ENCODE measurements around the gene SLC38A1. TPM values are rescaled to one million over a fixed set of nuclear protein-coding genes. Genes with fewer than 3 reads are reported as not detected.

SLC38A1 gene
- total RNA-seq, 1 experiment from 2014 or later: 259 TPM

DNA sequence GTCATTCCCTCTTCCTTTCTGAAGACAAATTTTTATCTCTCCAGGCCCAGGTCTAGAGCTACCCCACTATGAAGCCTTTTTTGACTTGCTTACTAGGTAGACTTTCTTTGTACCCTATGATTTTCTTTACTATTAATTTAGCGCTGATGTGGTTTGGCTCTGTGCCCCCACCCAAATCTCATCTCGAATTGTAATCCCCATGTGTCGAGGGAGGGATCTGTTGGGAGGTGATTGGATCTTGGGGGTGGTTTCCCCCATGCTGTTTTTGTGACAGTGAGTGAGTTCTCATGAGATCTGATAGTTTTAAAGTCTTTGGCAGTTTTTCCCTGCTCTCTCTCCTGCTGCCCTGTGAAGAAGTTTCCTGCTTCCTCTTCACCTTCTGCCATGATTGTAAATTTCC, 118.1 kb downstream of the SLC38A1 start:
- no TSS peak for BruUV-seq (replicated peaks)
- CTCF ChIA-PET: no interaction called here
- POLR2A ChIA-PET: no interaction called here
- Histone ChIP-seq H3K36me3 (ENCODE audit: control insufficient read depth, insufficient read depth, low read length) (no peaks in the 10 kb centered on the region), H3K27me3 (replicated peaks; ENCODE audit: control insufficient read depth, insufficient read depth, low read length) (no peaks in the 10 kb centered on the region), H3K4me1 (0 out of 2 replicates have a peak, but pooled peaks cover 5% of the 10 kb centered on the region), H3K4me3 (ENCODE audit: low read depth, low read length) (no peak overlapping the region), H3K9me3 (no peaks in the 10 kb centered on the region)
- no peak for TF ChIP-seq CTCF (IDR thresholded peaks at IDR 0.05; ENCODE audit: insufficient read depth in 1 of 2, low read depth in 1 of 2, low read length in 1 of 2, severe bottlenecking in 1 of 2, unreplicated experiment in 1 of 2)
- Mint-ChIP-seq H3K27me3 (ENCODE audit: insufficient read depth, unreplicated experiment) (peaks cover 8% of the 10 kb centered on the region), H3K36me3 (ENCODE audit: insufficient read depth, unreplicated experiment) (no peaks in the 10 kb centered on the region), H3K27ac (ENCODE audit: unreplicated experiment) (no peak overlapping the region), H3K4me1 (ENCODE audit: low read depth, unreplicated experiment) (peaks cover 21% of the 10 kb centered on the region), H3K4me3 (ENCODE audit: unreplicated experiment) (no peak overlapping the region), H3K9me3 (ENCODE audit: unreplicated experiment) (peaks cover 2% of the 10 kb centered on the region)
- intact Hi-C loops (cut with micrococcal nuclease; ENCODE audit: unreplicated experiment): loop anchor here (5.0 kb wide), 1 partner anchor 527 kb away; no protein-coding TSS in a partner anchor
- no peak for DNase-seq

DNA sequence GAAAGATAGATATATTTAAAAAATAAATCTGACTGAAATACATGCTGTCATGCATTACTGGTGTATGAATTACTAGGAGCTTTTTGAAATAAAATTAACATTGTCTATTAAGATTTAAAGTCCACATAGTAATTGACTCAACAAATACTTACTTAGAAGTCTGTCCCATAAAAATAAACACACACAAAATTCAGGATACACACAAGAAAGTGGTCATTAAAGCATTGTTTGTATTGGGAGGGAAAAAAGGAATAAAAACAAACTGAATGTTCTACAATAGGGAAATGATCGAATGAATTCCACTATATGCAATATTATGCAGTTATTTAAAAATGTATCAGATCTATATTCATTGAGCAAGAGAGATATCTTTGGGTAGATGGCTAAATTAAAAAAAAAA, 118.9 kb downstream of the SLC38A1 start:
- no peaks in the 10 kb centered on the region for H3K36me3 ChIP-seq (ENCODE audit: control insufficient read depth, insufficient read depth, low read length)
- peaks cover 21% of the 10 kb centered on the region for H3K4me1 Mint-ChIP-seq (ENCODE audit: low read depth, unreplicated experiment)
- no peaks in the 10 kb centered on the region for H3K36me3 Mint-ChIP-seq (ENCODE audit: insufficient read depth, unreplicated experiment)
- DNase-seq: no peak
- H3K9me3 ChIP-seq: no peaks in the 10 kb centered on the region
- no peaks in the 10 kb centered on the region for H3K9me3 Mint-ChIP-seq (ENCODE audit: unreplicated experiment)
- intact Hi-C loops (cut with micrococcal nuclease; ENCODE audit: unreplicated experiment): loop anchor here (5.0 kb wide), 1 partner anchor 527 kb away; no protein-coding TSS in a partner anchor
- CTCF ChIA-PET: interaction anchor here (0.7 kb wide), 1 partner anchor 1440 kb away, joined by 4 read pairs; no protein-coding TSS in a partner anchor
- H3K4me1 ChIP-seq: 0 out of 2 replicates have a peak, but pooled peaks cover 5% of the 10 kb centered on the region
- POLR2A ChIA-PET: no interaction called here
- no peak overlapping the region for H3K4me3 Mint-ChIP-seq (ENCODE audit: unreplicated experiment)
- H3K27me3 Mint-ChIP-seq (ENCODE audit: insufficient read depth, unreplicated experiment): peaks cover 8% of the 10 kb centered on the region
- H3K4me3 ChIP-seq (ENCODE audit: low read depth, low read length): no peak overlapping the region
- H3K27me3 ChIP-seq (replicated peaks; ENCODE audit: control insufficient read depth, insufficient read depth, low read length): no peaks in the 10 kb centered on the region
- BruUV-seq (replicated peaks): no TSS peak
- no peak for TF ChIP-seq CTCF (IDR thresholded peaks at IDR 0.05; ENCODE audit: insufficient read depth in 1 of 2, low read depth in 1 of 2, low read length in 1 of 2, severe bottlenecking in 1 of 2, unreplicated experiment in 1 of 2)
- H3K27ac Mint-ChIP-seq (ENCODE audit: unreplicated experiment): no peak overlapping the region

GRCh38 chr12:46149079-46149464, 119.8 kb downstream of the SLC38A1 start:
- H3K27me3 Mint-ChIP-seq (ENCODE audit: insufficient read depth, unreplicated experiment): peaks cover 8% of the 10 kb centered on the region

More at GRCh38 chr12:46149079-46149464, 119.8 kb downstream of the SLC38A1 start:
- Histone ChIP-seq H3K27me3 (replicated peaks; ENCODE audit: control insufficient read depth, insufficient read depth, low read length) (no peaks in the 10 kb centered on the region), H3K9me3 (no peaks in the 10 kb centered on the region), H3K36me3 (ENCODE audit: control insufficient read depth, insufficient read depth, low read length) (no peaks in the 10 kb centered on the region), H3K4me3 (ENCODE audit: low read depth, low read length) (no peak overlapping the region), H3K4me1 (0 out of 2 replicates have a peak, but pooled peaks cover 5% of the 10 kb centered on the region)
- ChIA-PET POLR2A (no interaction called here), CTCF (no interaction called here)
- intact Hi-C loops (cut with micrococcal nuclease; ENCODE audit: unreplicated experiment): no loop called here
- H3K27ac Mint-ChIP-seq (ENCODE audit: unreplicated experiment): no peak overlapping the region
- peaks cover 21% of the 10 kb centered on the region for H3K4me1 Mint-ChIP-seq (ENCODE audit: low read depth, unreplicated experiment)
- H3K9me3 Mint-ChIP-seq (ENCODE audit: unreplicated experiment): no peaks in the 10 kb centered on the region
- no TSS peak for BruUV-seq (replicated peaks)
- no peaks in the 10 kb centered on the region for H3K36me3 Mint-ChIP-seq (ENCODE audit: insufficient read depth, unreplicated experiment)
- no peak for TF ChIP-seq CTCF (IDR thresholded peaks at IDR 0.05; ENCODE audit: insufficient read depth in 1 of 2, low read depth in 1 of 2, low read length in 1 of 2, severe bottlenecking in 1 of 2, unreplicated experiment in 1 of 2)
- DNase-seq: no peak
- H3K4me3 Mint-ChIP-seq (ENCODE audit: unreplicated experiment): no peak overlapping the region
